Left lung (tissue), 10 donors: ENCODE data around the gene AKAP13. TPM values are rescaled to one million over a fixed set of nuclear protein-coding genes. Genes with fewer than 3 reads are reported as not detected.
A peak's percentile ranks its signal among the peaks of the same experiment; 100 is the strongest.

ENCODE experiments used
- ATAC-seq: fragments of 200-7000 bp; cut with Tn5 transposase; one replicate; pipeline ENCODE4 v1.9.1; 2020; ENCODE audit warnings: moderate library complexity
- DNase-seq, 4 donors: peaks; one replicate each; pipeline ENCODE4 v3.0.0-alpha.2; 2013 to 2020
- H3K27ac ChIP-seq, 2 donors: fragments of 200-600 bp; sonication (generic) in 1 of 2; one replicate each; pipeline versions ENCODE4 v1.5.0 to v1.8.0; 2020 to 2021
- H3K27me3 ChIP-seq, 2 donors: fragments of 200-600 bp; sonication (generic) in 1 of 2; one replicate each; pipeline versions ENCODE4 v1.5.0 to v1.8.0; 2020 to 2021
- H3K36me3 ChIP-seq, 2 donors: fragments of 200-600 bp; sonication (generic) in 1 of 2; one replicate each; pipeline versions ENCODE4 v1.5.0 to v1.8.0; 2020 to 2021
- H3K4me1 ChIP-seq, 2 donors: fragments of 200-600 bp; one replicate each; pipeline ENCODE4 v1.8.0; 2021
- H3K4me3 ChIP-seq, 2 donors: fragments of 200-600 bp; sonication (generic) in 1 of 2; one replicate each; pipeline versions ENCODE4 v1.5.0 to v1.8.0; 2020 to 2021; ENCODE audit warnings: mild to moderate bottlenecking in 1 of 2
- H3K9me3 ChIP-seq, 2 donors: fragments of 200-600 bp; sonication (generic) in 1 of 2; one replicate each; pipeline versions ENCODE4 v1.5.0 to v1.8.0; 2020 to 2021
- intact Hi-C, 2 donors: fragments of 100-400 bp; cut with DNase I; formaldehyde crosslinking; loops; one replicate each; pipeline versions ENCODE4 v1.11.2 to v1.14.2; 2022
- polyA plus RNA-seq, 6 donors: library from polyadenylated mRNA; unstranded; fragments of 120-200 nt; gene quantifications; one replicate each; pipeline ENCODE4 v1.2.1, GENCODE V29; 2013; ENCODE audit not compliant: insufficient read length in 6 of 6
- total RNA-seq, 2 donors: library from RNA; stranded (reverse); fragmentation: NEBNext Ultra II Directional; extraction: Animal tissue kit (Norgen Biotek cat#: 25700); gene quantifications; one replicate each; pipeline ENCODE4 v1.2.1, GENCODE V29; 2021
- TF ChIP-seq, protein P1 (sequence below), 2 donors: fragments of 200-600 bp; sonication (generic) in 1 of 2; IDR thresholded peaks; one replicate each; pipeline versions ENCODE4 v1.5.0 to v1.8.0; 2021; ENCODE audit warnings: antibody characterized with exemption in 2 of 2
- donor health status: DM: no; HTN: yes; CAD: no.
- donor health status: DM: no; HTN: no; CAD: no.

The AKAP13 gene
- total and polyA plus RNA-seq, 8 donors = 93.6 to 346 (median 102) TPM

DNA sequence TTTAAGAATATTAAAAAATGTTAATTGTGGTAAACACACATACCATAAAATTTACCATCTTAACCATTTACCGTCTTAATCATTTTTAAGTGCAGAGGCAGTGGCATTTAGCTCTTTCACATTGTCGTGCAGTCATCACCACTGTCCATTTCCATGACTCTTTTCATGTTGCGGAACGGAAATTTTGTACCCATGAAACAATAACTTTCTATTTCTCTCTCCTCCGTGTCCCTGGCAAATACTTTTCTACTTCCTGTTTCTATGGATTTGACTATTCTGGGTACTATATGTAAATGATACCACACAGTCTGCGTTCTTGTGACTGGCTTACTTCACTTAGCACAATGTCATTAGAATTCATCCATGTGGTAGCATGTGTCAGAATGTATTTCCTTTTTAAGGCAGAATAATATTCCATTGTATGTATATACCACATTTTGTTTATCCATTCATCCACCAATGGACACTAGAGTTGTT is 27.9 kb downstream of the AKAP13 start:
- Histone ChIP-seq H3K9me3 (no peaks in the 10 kb centered on the region), H3K36me3 (no peaks in the 10 kb centered on the region), H3K4me1 (peaks cover 42 to 73% of the 10 kb centered on the region in 2 donors), H3K27me3 (no peaks in the 10 kb centered on the region), H3K4me3 (peak overlapping the region in 1 of 2 donors; percentile 18), H3K27ac (peak overlapping the region; percentile 67 to 70)
- no peak for DNase-seq
- intact Hi-C loops = no loop called here
- ATAC-seq = peak; percentile 4
- TF ChIP-seq, protein P1, sequence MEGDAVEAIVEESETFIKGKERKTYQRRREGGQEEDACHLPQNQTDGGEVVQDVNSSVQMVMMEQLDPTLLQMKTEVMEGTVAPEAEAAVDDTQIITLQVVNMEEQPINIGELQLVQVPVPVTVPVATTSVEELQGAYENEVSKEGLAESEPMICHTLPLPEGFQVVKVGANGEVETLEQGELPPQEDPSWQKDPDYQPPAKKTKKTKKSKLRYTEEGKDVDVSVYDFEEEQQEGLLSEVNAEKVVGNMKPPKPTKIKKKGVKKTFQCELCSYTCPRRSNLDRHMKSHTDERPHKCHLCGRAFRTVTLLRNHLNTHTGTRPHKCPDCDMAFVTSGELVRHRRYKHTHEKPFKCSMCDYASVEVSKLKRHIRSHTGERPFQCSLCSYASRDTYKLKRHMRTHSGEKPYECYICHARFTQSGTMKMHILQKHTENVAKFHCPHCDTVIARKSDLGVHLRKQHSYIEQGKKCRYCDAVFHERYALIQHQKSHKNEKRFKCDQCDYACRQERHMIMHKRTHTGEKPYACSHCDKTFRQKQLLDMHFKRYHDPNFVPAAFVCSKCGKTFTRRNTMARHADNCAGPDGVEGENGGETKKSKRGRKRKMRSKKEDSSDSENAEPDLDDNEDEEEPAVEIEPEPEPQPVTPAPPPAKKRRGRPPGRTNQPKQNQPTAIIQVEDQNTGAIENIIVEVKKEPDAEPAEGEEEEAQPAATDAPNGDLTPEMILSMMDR (IDR thresholded peaks at IDR 0.05) = no peak

DNA sequence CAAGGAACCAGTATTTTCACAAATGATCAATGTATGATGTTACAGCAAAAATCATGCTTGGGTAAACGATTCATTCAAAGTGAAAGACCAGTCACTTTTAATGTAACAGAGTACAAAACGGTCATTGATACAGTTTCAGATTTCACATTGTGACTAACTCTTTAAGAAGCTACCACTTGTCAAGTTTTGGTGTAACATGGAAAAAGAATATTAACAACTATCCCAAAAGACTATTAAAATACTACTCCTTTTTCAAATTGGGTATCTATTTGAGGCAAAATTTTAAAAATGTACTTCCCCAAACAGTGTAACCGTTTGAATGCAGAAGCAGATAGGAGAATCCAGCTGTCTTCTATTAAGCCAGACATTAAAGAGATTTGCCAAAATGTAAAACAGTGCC is 31.7 kb downstream of the AKAP13 start:
- intact Hi-C loops = loop anchor here in 1 of 2 donors (10.0 kb wide), 1 partner anchor 47 kb away; no protein-coding TSS in a partner anchor
- H3K27me3 ChIP-seq = no peaks in the 10 kb centered on the region
- ATAC-seq (no peak), DNase-seq (no peak)
- peak overlapping the region in 1 of 2 donors; percentile 39 for H3K27ac ChIP-seq
- H3K4me3 ChIP-seq = no peak overlapping the region
- H3K36me3 ChIP-seq = no peaks in the 10 kb centered on the region
- H3K9me3 ChIP-seq = no peaks in the 10 kb centered on the region
- TF ChIP-seq, protein P1 (IDR thresholded peaks at IDR 0.05) = no peak
- peaks cover 23 to 59% of the 10 kb centered on the region in 2 donors for H3K4me1 ChIP-seq

DNA sequence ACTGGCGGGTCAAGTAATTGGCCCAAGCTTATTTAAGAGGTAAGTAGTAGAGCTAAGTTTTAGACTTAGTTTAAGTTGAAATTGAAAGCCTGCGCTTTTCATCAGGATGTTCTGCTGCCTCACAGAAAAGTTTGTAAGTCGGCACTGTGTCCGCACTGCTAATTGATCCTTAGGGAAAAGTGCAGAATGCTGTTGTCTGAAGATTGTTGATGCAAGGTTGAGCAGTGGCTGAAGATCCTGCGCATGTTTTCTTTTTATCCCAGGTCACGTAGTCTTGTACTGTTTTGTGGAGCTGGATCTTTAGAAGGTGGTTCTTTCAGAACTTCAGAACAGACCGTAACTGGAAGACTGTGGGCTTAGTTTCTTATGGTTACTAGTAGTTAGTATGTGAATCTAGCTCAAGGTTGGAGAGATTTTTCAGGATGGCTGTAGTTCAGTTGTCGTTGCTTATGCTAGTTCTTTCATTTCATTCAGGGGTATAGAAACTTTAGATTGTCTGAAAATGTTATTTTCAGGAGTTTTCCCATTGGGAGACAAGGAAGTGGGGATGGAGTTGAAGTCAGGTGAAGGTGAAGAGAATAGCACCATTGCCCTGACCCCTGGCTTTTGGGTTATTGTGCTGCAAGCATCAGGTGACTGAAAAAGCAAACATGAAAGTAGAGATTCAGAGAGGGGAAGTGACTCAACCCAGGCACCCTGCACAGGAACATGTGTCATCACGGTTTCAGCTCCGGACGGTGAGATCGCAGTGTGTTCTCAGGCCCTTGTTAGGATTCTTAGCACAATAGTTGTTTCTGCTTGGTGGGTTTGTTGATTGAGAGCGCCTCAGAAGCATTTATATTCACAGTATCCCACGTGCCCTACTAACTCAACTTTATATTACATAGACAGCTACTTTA is 32.8 kb downstream of the AKAP13 start:
- DNase-seq (peak in 2 of 4 donors; percentile 62 to 69), ATAC-seq (peak; percentile 94)
- intact Hi-C loops = loop anchor here in 1 of 2 donors (10.0 kb wide), 1 partner anchor 48 kb away; no protein-coding TSS in a partner anchor
- Histone ChIP-seq H3K9me3 (no peaks in the 10 kb centered on the region), H3K27ac (peak overlapping the region; percentile 39 to 50), H3K36me3 (no peaks in the 10 kb centered on the region), H3K4me3 (no peak overlapping the region), H3K4me1 (peaks cover 15 to 48% of the 10 kb centered on the region in 2 donors), H3K27me3 (no peaks in the 10 kb centered on the region)
- TF ChIP-seq, protein P1 (IDR thresholded peaks at IDR 0.05) = no peak

DNA sequence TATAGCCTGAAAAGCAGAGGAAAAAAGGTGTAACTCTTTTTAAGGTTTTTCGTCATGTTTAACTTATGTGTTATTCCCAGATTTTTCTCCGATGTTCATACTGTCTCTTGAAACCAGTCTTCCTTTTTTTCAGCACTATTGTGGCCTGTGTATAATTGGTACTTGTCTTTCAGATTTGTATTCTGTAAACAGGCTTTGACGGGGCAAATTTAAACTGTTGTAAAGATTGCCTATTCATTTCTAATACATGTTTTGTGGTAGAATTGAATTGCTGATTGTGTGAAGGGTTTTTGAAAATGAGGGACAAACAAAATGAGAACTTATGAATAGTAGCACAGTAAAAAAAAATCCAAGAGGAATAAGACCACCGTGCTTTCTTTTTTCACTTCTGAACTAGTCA is 33.6 kb downstream of the AKAP13 start:
- H3K27ac ChIP-seq = peak overlapping the region; percentile 39 to 50

More for the DNA sequence above, 33.6 kb downstream of the AKAP13 start:
- no peak overlapping the region for H3K4me3 ChIP-seq
- TF ChIP-seq, protein P1 (IDR thresholded peaks at IDR 0.05) = no peak
- H3K9me3 ChIP-seq = no peaks in the 10 kb centered on the region
- ATAC-seq (no peak), DNase-seq (no peak)
- H3K36me3 ChIP-seq = no peaks in the 10 kb centered on the region
- H3K27me3 ChIP-seq = no peaks in the 10 kb centered on the region
- intact Hi-C loops = loop anchor here in 1 of 2 donors (10.0 kb wide), 1 partner anchor 49 kb away; no protein-coding TSS in a partner anchor
- peaks cover 15 to 40% of the 10 kb centered on the region in 2 donors for H3K4me1 ChIP-seq
